ENCODE measurements around the gene OR6C65.

Gene OR6C65

GRCh38 chr12:55448825-55449224 is 48.5 kb downstream of the OR6C65 start:
- no peak for DNase-seq

Measured in suppressor macrophage treated with lipopolysaccharide for 4 hours (primary cell).